HEK293T (cell line): ENCODE measurements around the gene GPHN.

Experiments
- ELF4 ChIP-seq: fragments of 450-650 bp; IDR thresholded peaks from 2 replicates; pipeline ENCODE4 v1.6.1; 2017; ENCODE audit warnings: antibody characterized with exemption
- FOXA1 ChIP-seq: fragments of 450-650 bp; IDR thresholded peaks from 2 replicates; pipeline ENCODE4 v1.6.1; 2016; ENCODE audit warnings: mild to moderate bottlenecking
- FOXM1 ChIP-seq: fragments of 450-650 bp; IDR thresholded peaks from 2 replicates; pipeline ENCODE4 v1.6.1; 2017; ENCODE audit warnings: mild to moderate bottlenecking, borderline replicate concordance
- HDGF ChIP-seq: fragments of 450-650 bp; IDR thresholded peaks from 2 replicates; pipeline ENCODE4 v1.6.1; 2017; ENCODE audit warnings: antibody characterized with exemption, borderline replicate concordance
- LEF1 ChIP-seq: fragments of 450-650 bp; IDR thresholded peaks from 2 replicates; pipeline ENCODE4 v1.6.1; 2017; ENCODE audit warnings: mild to moderate bottlenecking, borderline replicate concordance
- SP1 ChIP-seq: fragments of 450-650 bp; IDR thresholded peaks from 2 replicates; pipeline ENCODE4 v1.6.1; 2017

DNA sequence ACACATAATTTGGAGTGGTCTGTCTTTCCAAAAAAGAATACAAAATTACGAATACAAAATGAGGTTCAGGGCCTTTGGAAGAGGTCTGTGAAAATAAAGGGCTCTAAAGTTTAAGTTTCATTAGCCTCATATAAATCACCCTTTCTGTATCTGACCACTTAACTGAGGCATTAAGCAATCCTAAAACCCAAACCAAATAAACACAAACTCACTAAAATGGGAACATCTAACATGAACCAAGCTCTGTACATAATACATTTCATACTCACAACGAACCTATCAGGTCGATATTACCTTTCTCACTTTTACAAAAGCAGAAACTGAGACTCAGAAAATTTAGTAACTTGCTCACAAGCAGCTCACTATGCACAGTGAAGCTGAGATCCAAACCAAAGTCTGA is 22.9 kb upstream of the GPHN start:
- TF ChIP-seq LEF1, result no peak
- TF ChIP-seq SP1, result no peak
- TF ChIP-seq ELF4, result no peak
- no peak for TF ChIP-seq FOXM1
- no peak for TF ChIP-seq HDGF
- no peak for TF ChIP-seq FOXA1
